ENCODE data around the gene STK25.

- TF ChIP-seq CTCF (IDR thresholded peaks at IDR 0.05) (no peak), POLR2A (IDR thresholded peaks at IDR 0.05) (no peak)
Observed at GRCh38 chr2:241542278-241542605, 33.9 kb upstream of the STK25 start.
